GM18517 (cell line): Measurements from ENCODE around the gene BABAM2.
A peak's percentile ranks its signal among the peaks of the same experiment; 100 is the strongest.

ENCODE experiments used
- ATAC-seq: cut with Tn5 transposase; IDR thresholded peaks from one replicate; pipeline ENCODE4 v1.9.1; 2021; ENCODE audit warnings: mild to moderate bottlenecking, moderate library complexity; ENCODE audit not compliant: unreplicated experiment

BABAM2 gene

DNA sequence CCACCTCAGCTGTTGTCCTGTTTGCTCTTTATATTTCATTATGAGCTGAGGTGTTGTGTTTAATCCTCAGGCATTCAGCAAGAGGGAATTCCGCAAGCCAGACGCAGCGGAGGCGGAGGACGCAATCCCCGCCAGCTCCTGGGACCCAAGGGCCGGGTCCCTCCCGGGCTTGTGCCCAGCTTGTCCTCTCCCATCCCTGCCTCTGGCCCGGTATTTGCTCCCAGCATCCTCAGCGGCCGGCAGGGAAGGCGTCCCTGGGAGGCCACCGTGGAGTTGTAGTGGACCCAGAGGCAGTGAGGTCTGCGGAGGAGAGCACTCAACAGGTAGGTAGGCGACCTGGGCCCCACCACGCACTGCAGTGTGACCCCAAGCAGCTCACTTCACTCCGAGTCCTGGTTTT, 459.7 kb downstream of the BABAM2 start:
- ATAC-seq = no peak

GRCh38 chr2:28350791-28351285, 460.3 kb downstream of the BABAM2 start:
- ATAC-seq = no peak

DNA sequence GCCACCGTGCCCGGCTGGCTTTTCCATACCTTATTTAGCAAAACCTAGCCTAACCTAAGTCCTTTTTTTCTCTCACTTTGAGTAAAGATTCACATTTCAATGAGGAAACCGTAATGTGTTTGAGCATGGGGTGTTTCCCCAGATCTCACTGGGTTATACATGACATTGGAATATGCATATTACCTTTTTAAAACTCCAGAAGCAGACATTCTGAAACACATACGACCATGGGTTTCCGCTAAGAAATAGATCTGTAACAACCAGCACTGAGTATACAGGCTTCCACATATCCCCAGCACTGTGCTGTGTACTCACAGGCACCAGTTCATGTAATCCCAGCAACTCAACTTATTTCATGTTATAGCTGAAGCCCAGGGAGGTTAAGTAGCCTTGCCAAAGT, 461.1 kb downstream of the BABAM2 start:
- ATAC-seq = no peak

DNA sequence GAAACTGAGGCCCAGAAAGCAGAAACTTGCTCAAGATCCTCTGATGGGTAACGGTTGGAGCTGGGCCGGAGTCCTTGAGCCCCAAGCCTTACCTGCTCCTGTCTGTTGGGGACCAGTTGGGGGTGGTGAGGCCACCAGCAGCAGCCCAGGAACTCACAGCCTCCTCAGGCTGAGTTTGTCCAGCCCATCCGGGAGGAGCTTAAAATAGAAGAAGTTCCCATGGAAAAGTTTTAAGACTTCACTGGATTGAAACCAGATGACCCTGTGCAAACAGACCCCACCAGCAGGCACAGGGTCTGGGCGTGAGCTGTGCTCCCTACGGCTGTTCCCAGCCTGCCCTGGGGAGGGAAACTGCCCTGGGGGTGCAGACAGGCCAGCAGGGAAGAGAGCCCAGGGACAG, 461.6 kb downstream of the BABAM2 start:
- ATAC-seq = no peak

DNA sequence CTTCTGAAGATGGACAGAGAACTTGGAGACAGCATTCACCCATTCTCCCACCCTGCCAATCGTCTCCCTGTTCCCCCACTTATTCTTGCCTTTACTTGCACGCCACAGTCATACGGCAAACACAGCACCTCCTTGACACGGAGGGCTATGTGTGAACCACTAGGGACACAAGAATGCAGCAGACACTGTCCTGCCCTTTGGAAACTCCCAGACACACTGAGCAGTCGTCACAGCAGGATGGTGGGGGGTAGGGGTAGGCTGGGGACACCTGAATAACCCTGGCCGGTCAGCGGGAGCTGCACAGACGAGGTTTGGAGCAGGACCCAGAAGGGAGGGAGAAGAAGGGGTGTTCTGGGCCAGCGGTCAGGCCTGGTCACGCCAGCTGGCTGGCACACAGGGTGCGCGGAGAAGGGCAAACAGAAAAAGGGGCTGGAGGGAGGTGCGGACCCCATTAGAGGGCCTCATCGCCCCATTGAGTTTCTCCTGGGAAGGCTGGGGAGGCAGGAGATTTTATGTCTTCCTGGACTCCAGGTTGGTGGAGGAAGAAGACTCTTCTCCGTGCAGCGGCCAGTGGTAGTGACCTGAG, 462.2 kb downstream of the BABAM2 start:
- ATAC-seq = no peak

DNA sequence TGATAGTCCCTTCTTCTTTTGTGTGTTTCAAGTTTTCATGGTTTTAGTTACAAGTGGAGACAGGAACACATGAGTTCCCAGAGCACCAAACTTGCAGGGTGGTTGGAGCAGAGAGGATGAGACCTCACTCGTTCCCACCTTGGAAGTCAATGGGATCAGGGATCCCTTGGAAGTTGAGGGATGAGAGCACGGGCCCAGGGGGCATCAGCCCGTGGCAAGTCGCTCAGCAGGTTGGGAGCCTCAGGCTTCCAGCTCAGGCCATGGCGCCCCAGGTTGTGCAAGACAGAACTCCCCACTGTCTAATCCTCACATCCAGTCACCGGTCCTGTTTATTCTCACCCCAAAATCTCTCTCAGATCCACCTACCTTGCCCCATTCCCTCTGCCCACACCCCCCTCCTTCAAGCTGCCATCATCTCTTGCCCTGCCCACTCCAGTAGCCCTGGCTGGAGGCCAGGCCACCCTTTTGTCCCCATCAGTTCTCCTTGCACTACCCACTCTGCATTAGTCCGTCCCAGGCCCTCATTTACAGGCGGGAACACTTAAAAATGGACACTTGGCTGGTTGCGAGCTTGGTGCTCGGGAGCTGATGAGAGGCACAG, 464.5 kb downstream of the BABAM2 start:
- no peak for ATAC-seq

DNA sequence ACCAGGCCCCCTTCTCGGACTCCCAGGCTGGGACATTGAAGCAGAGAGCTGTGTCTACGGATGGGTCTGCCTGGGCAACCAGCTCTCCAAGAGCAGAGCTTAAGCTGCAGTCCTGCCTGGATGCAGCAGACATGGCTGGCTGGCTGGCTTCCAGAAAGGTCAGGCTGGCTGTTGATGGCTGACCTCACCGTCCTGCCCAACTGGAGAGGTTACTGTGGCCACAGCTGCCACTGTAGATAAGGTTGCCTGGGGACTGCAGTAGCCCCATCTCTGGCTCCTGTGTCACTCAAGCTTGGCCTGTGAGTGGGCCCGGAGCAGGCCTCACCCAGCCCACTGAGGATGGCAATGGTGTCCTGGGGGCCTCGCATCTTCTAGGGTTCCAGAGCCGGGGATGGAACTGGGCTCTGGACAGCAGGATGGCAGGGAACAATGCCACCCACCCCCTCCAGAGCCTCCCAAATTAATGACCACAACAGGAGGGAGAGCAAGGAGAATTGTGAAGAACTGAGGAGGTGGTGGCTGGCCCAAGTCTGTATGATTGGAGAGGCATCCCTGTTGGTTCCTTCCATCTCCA, 465.1 kb downstream of the BABAM2 start:
- no peak for ATAC-seq

DNA sequence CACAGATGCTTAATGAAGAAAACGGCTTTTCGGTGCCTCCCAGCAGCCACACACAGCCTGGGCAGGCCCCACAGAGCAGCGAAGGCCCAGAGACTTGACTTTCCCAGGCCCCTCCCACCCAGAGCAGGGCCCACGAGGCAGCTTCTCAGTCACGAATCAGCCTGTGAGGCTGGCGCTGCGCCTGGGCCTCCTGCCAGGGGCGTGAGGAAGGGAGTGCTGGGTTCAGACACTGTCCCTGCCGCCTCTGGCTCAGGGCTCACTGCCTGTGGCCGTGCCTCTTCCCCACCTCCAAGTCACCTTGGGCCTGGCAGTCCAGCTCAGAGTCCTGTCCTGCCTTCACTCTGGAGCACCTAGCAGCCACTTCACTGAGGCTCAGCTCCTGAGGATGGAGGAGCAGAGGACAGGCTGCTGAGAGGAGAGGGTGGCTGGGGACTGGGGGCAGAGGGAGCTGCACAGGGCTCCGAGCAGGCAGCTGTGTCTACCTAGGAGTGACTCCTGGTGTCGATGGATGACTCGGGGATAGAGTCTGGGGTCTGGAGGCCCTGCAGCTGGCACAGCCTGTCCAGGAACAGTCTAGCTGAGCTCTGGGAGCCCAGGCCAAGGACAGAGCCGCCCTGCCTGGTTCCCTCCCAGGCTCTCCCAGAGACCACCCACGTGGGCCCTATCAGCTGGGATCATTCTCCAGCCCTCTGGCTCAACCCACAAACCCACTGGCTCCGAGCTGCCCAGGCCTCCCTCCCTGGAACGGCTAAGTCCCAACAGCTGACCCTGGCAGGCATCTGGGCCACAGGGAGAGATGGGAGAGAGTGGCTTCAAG, 465.8 kb downstream of the BABAM2 start:
- no peak for ATAC-seq

DNA sequence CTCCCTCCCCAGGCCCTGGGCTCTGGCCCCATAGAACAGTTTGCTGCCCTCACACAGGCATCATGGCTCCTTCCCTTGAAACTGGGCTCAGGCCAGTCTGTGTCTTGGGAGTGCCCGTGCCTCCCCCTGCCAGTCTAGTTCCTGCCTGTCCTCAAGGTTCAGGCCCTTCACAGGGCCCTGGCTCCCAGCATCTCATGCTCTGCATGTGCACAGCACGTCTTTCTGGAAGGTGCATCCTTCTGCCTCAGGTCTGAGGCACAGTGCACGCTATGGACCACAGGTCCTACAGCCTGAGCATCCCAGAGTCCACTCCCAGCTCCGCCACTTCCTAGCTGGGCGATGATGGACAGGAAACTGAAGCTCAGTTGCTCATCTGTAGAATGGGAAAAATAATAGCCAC, 466.5 kb downstream of the BABAM2 start:
- no peak for ATAC-seq

DNA sequence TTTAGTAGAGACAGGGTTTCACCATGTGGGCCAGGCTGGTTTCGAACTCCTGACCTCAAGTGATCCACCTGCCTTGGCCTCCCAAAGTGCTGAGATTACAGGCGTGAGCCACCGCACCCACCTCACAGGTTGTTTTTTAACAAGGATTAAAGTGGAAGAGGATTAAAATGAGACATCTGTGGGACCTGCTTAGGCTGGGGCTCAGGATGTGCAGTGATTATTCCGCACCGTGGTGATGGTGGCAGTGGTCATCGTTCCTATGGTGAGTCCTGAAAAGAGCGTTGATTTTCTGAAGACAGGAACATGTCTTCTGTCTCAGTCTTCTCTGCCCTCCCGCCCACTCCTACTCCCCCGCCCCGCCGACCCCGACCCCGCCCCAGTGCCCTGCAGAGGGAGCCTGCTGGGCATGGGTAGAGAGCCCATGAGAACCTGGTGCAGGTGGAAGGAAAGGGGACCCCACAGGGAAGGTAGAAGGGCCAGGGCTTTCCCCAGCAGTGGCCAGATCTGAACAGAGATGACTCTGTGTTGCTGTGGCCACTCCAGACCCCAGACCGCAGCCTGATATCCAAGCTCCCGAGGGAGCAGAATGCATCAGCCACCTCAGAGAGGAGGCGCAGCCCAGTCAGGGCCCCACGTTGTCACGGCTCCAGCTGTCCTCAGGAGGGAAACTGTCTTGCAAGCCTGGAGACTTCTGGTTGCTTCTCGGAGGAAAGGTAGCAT, 467.6 kb downstream of the BABAM2 start:
- no peak for ATAC-seq

- ATAC-seq = peak; percentile 8
Measured at GRCh38 chr2:28358668-28359201, 468.2 kb downstream of the BABAM2 start.

GRCh38 chr2:28359222-28360057, 468.9 kb downstream of the BABAM2 start:
- ATAC-seq = peak; percentile 81

- no peak for ATAC-seq
Measured at GRCh38 chr2:28360058-28360717, 469.7 kb downstream of the BABAM2 start.

DNA sequence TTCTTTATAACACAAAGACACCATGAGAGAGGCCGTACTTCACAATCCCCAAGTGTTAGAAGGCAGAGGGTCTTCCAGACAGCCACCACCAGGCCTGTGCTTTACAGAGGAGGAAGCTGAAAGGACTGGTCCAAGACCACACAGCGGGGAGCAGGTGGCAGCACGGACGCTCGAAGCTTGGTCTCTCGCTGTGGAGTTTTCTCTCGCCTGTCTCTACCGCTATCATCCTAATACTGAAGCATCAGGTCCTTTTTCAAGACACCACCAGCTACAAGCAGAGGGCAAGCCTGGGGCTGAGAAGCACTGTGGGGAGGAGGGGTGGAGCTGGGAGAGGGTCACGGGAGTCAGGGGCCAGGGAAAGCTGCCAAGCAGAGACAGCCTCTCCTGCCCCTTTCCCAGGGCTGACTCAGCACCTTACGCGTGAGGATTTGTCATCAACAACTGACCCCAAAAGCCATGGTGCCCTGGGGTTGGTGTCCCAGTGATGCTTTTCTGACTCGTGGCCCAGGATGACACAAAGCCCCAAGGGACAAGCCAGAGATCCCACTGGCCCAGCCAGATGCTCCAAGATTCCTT, 470.3 kb downstream of the BABAM2 start:
- ATAC-seq = no peak

DNA sequence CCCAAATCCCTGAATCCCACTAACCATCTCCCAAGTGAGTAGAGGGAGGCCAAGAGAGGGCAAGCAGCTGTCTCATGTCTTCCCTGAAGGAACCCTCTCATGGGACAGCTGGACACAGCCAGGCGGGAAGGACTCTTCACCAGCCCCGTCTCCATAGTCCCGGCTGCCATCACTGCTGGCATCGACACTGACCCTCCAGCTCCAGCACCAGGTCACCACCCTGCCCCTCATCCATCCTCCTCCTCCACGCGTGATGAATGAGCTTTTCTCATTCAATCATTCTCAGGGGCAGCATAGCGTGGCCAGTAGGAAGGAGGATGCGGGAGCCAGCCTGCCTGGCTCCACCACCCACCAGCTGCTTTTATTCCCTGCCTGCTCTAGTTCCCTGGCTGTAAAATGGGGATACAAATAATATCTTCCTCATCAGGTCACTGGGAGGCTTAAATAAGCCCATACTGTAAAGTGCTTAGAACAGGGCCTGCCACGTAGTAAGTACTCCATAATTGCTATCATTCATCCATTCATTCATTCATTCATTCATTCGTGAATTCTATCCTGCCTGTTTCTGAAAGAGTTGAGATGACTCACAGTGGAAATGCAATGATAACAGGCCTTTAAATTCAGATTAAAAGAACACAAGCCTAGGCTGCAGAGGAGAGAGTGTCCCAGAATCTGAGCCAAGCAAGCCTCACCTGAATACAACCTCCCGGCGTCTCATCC, 471.6 kb downstream of the BABAM2 start:
- ATAC-seq = no peak

DNA sequence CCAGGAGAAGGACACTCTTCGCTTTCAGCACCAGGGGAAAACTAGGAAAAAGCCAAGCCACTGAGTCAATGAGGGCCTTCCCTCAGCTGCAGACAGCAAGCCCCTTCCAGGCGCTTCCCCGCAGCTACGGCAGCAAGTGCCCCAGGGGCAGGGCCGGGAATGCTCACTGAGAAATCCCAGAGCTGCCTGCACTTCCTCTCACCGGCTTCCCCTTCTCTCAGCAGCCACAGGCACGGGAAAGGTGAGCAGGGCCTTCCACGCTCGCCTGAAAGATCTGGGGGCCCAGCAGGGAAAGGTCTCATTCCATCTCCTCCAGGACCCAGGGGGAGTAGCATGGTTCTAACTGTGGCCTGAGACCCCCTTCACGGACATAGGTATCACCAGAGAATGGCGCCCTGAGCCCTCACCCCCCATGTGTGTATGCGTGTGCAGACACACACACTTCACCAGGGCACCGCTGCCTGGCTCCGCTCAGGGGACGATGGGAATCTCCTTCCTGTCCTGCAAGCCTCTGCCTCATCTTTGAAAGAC, 472.5 kb downstream of the BABAM2 start:
- no peak for ATAC-seq

DNA sequence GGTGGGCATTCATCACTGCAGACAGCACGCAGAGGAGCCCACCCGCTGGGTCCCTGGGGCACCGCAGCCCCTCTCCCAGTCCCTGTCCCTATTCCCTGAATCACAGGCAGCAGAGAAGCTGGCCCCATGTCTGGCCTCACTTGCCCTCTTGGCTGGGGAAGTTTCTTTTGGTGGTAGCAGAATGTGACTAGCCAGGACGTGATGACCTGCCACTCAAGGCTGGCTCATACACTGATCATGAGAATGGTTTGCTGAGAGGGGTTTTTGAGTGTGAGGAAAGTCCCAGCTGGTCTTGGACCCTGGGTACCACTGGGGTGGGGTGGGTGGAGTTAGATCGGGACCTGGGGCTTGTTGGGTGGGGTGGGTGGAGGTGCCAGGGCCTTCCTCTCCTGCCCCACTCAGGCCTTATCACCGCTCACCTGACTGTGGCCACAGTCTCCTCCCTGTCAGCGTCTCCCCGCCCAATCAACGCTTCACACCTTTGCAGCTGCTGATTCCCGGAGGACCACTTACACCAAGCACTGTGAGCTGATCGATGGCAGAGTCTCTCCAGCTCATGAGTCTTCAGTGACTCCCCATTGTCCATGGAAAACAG, 473.3 kb downstream of the BABAM2 start:
- no peak for ATAC-seq

DNA sequence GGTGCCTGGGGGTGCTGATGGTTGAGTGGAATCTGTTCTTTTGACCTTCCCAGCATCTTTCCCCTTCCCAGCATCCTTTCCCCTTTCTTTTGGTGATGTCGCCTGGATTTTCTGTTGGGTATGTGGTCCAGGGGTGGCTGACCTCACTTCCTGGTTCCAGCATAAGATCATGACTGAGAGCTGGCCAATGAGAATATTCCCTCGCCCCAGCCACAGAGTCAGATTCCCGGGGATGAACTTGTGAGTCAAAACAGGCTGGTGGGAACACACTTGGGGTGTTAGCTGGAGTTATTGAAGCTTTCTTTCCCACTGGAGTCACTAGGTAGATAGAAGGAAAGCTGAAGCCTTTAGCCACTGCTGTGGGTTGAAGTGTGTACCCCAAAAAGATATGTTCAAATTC, 474.1 kb downstream of the BABAM2 start:
- no peak for ATAC-seq
